SK-N-SH (cell line): ENCODE results near the gene TRAPPC8. TPM values are rescaled to one million over a fixed set of nuclear protein-coding genes. Genes with fewer than 3 reads are reported as not detected.

Source experiments
- CTCF ChIA-PET: fragments of 300-600, 350-600 bp; formaldehyde crosslinking; extraction: SDS; loops from one replicate; lab custom pipeline; 2021; lab: Yijun Ruan, JAX
- POLR2A ChIA-PET: fragments of 350-600 bp; sonication (Branson Sonifier 250); formaldehyde crosslinking; extraction: SDS; loops from one replicate; lab custom pipeline; 2020; ENCODE audit warnings: antibody characterized with exemption, inconsistent platforms; lab: Yijun Ruan, JAX
- DNase-seq: peaks from one replicate; pipeline ENCODE4 v3.0.0; 2012
- H2AFZ ChIP-seq: fragments of 200-600 bp; sonication (generic); 2 replicates; pipeline ENCODE4 v1.8.1; 2016; ENCODE audit warnings: antibody characterized with exemption, mild to moderate bottlenecking, low read depth
- H3F3A ChIP-seq: fragments of 200-600 bp; sonication (generic); replicated peaks from 2 replicates; pipeline ENCODE3; 2016; ENCODE audit warnings: antibody characterized with exemption, mild to moderate bottlenecking; ENCODE audit not compliant: insufficient read depth
- H3K27ac ChIP-seq, 2 experiments: fragments of 200-500 bp in 1 of 2; fragments of 200-600 bp in 1 of 2; sonication (Bioruptor generic) in 1 of 2; sonication (generic), shearing (Covaris generic) in 1 of 2; 2 replicates each; pipeline versions ENCODE4 v1.5.1 to v1.6.1; 2014 to 2016; ENCODE audit warnings: low read depth in 2 of 2, inconsistent platforms in 1 of 2, low read length in 1 of 2, mild to moderate bottlenecking in 1 of 2, mixed read lengths in 1 of 2
- H3K27me3 ChIP-seq: fragments of 200-600 bp; sonication (generic), shearing (Covaris generic); 2 replicates; pipeline ENCODE4 v1.6.1; 2016; ENCODE audit warnings: mixed run types; ENCODE audit not compliant: insufficient read depth
- H3K36me3 ChIP-seq, 2 experiments: fragments of 200-500 bp in 1 of 2; fragments of 200-600 bp in 1 of 2; sonication (Bioruptor generic) in 1 of 2; sonication (generic) in 1 of 2; replicated peaks in 1 of 2; 2 replicates each; pipeline versions ENCODE3 to v1.5.1; 2014 to 2016; ENCODE audit warnings: low read length in 1 of 2, mild to moderate bottlenecking in 1 of 2; ENCODE audit not compliant: insufficient read depth in 2 of 2, control insufficient read depth in 1 of 2
- H3K4me1 ChIP-seq, 2 experiments: fragments of 200-500 bp in 1 of 2; fragments of 200-600 bp in 1 of 2; sonication (Bioruptor generic) in 1 of 2; sonication (generic), shearing (Covaris generic) in 1 of 2; 2 replicates each; pipeline versions ENCODE4 v1.5.1 to v1.6.1; 2014 to 2016; ENCODE audit warnings: low read depth in 1 of 2, low read length in 1 of 2, mixed run types in 1 of 2; ENCODE audit not compliant: insufficient read depth in 2 of 2, control insufficient read depth in 1 of 2
- H3K4me2 ChIP-seq: fragments of 200-600 bp; sonication (generic), shearing (Covaris generic); 2 replicates; pipeline ENCODE4 v1.6.1; 2017; ENCODE audit warnings: mixed run types
- H3K4me3 ChIP-seq, 2 experiments: fragments of 200-500 bp in 1 of 2; fragments of 200-600 bp in 1 of 2; sonication (Bioruptor generic) in 1 of 2; sonication (generic), shearing (Covaris generic) in 1 of 2; 2 replicates each; pipeline versions ENCODE4 v1.5.1 to v1.8.1; 2014 to 2016; ENCODE audit warnings: low read depth in 2 of 2, inconsistent platforms in 1 of 2, low read length in 1 of 2, mild to moderate bottlenecking in 1 of 2, mixed read lengths in 1 of 2, moderate library complexity in 1 of 2
- H3K79me2 ChIP-seq: fragments of 200-600 bp; sonication (generic); 2 replicates; pipeline ENCODE4 v1.8.1; 2017; ENCODE audit warnings: mild to moderate bottlenecking; ENCODE audit not compliant: insufficient read depth
- H3K9ac ChIP-seq: fragments of 200-600 bp; sonication (generic); 2 replicates; pipeline ENCODE4 v1.6.1; 2017; ENCODE audit warnings: mixed run types
- H3K9me2 ChIP-seq: fragments of 200-600 bp; sonication (generic); 2 replicates; pipeline ENCODE4 v1.6.1; 2017; ENCODE audit warnings: mixed run types
- H3K9me3 ChIP-seq: fragments of 200-600 bp; sonication (generic); 2 replicates; pipeline ENCODE4 v1.6.1; 2017; ENCODE audit warnings: mixed run types, mild to moderate bottlenecking, moderate library complexity
- H4K20me1 ChIP-seq: fragments of 200-600 bp; sonication (generic); 2 replicates; pipeline ENCODE4 v1.6.1; 2017; ENCODE audit warnings: mild to moderate bottlenecking, mixed run types; ENCODE audit not compliant: insufficient read depth
- CHD2 ChIP-seq: fragments of 150-350 bp; IDR thresholded peaks from 2 replicates; pipeline ENCODE4 v1.6.1; 2018; ENCODE audit warnings: low read length; ENCODE audit not compliant: partially characterized antibody
- CTCF ChIP-seq: fragments of 200-600 bp; sonication (generic); IDR thresholded peaks from 2 replicates; pipeline ENCODE4 v1.6.1; 2017; ENCODE audit warnings: antibody characterized with exemption, mild to moderate bottlenecking, moderate library complexity
- EP300 ChIP-seq, 2 experiments: IDR thresholded peaks; 2 replicates each; pipeline versions ENCODE4 v1.4.0 to v1.6.1; 2012; ENCODE audit warnings: borderline replicate concordance in 1 of 2, low read depth in 1 of 2, low read length in 1 of 2
- FOSL2 ChIP-seq: IDR thresholded peaks from 2 replicates; pipeline ENCODE4 v1.4.0; 2012; ENCODE audit warnings: low read depth, mild to moderate bottlenecking, moderate library complexity, borderline replicate concordance
- FOXJ3 ChIP-seq: sonication (generic); formaldehyde crosslinking; IDR thresholded peaks from 2 replicates; pipeline ENCODE4 v1.5.1; 2020; ENCODE audit warnings: mild to moderate bottlenecking, missing genetic modification reagents
- FOXM1 ChIP-seq: IDR thresholded peaks from 2 replicates; pipeline ENCODE4 v1.4.0; 2012; ENCODE audit warnings: low read depth, mild to moderate bottlenecking
- GATA2 ChIP-seq: sonication (generic); formaldehyde crosslinking; IDR thresholded peaks from 2 replicates; pipeline ENCODE4 v1.5.0; 2020; ENCODE audit warnings: mild to moderate bottlenecking, missing genetic modification reagents
- NFIC ChIP-seq: IDR thresholded peaks from 2 replicates; pipeline ENCODE4 v1.4.0; 2012; ENCODE audit warnings: borderline replicate concordance
- NRF1 ChIP-seq: IDR thresholded peaks from 2 replicates; pipeline ENCODE4 v1.6.1; 2012; ENCODE audit warnings: low read depth, mild to moderate bottlenecking, low read length
- PBX3 ChIP-seq: IDR thresholded peaks from 2 replicates; pipeline ENCODE4; 2012
- POLR2AphosphoS5 ChIP-seq: IDR thresholded peaks from 2 replicates; pipeline ENCODE4 v1.6.1; 2012; ENCODE audit warnings: low read depth, low read length
- RCOR1 ChIP-seq: fragments of 150-350 bp; IDR thresholded peaks from 2 replicates; pipeline ENCODE4 v1.6.1; 2017; ENCODE audit warnings: antibody characterized with exemption, low read length
- REST ChIP-seq: IDR thresholded peaks from 2 replicates; pipeline ENCODE4 v1.6.1; 2012; ENCODE audit warnings: mild to moderate bottlenecking, low read depth, low read length, moderate library complexity
- RFX5 ChIP-seq: IDR thresholded peaks from 2 replicates; pipeline ENCODE4 v1.6.1; 2012; ENCODE audit warnings: mild to moderate bottlenecking, improper control_type of control experiment, low read length
- SIN3A ChIP-seq: IDR thresholded peaks from 2 replicates; pipeline ENCODE4 v1.6.1; 2012; ENCODE audit warnings: low read depth, mild to moderate bottlenecking, low read length, moderate library complexity, borderline replicate concordance
- SMC3 ChIP-seq: IDR thresholded peaks from 2 replicates; pipeline ENCODE4 v1.6.1; 2012; ENCODE audit warnings: low read depth, low read length, improper control_type of control experiment
- USF1 ChIP-seq: IDR thresholded peaks from 2 replicates; pipeline ENCODE4 v1.4.0; 2012; ENCODE audit warnings: low read depth, borderline replicate concordance
- YY1 ChIP-seq: IDR thresholded peaks from 2 replicates; pipeline ENCODE4 v1.4.0; 2012; ENCODE audit warnings: low read depth, mild to moderate bottlenecking
- ZBTB33 ChIP-seq: IDR thresholded peaks from 2 replicates; pipeline ENCODE4 v1.4.0; 2012; ENCODE audit warnings: low read depth, borderline replicate concordance
- WGBS: methylation state at CpG from one replicate; pipeline ENCODE4 v1.1.6; 2017; ENCODE audit warnings: low lambda C conversion rate; 5-methylcytosine and 5-hydroxymethylcytosine counted together
- polyA plus RNA-seq, 3 experiments: library from polyadenylated mRNA; depleted of rRNA; stranded (reverse); fragments of >200 nt; gene quantifications; 2 replicates each; pipeline ENCODE4 v1.2.3, GENCODE V29; 2012

Gene TRAPPC8
- polyA plus RNA-seq, 1 of the 3 experiments (the other 2 are of a cell fraction), result 14.9 TPM

GRCh38 chr18:31931886-31932240, 11.1 kb downstream of the TRAPPC8 start:
- Histone ChIP-seq H3F3A (peaks cover 14% of the 10 kb centered on the region), H3K9ac (no peak overlapping the region), H4K20me1 (peaks cover 53% of the 10 kb centered on the region), H3K4me1 (peaks cover 7 to 12% of the 10 kb centered on the region in 2 experiments; a peak in 3 of 4 replicates), H3K36me3 (peaks cover 3 to 19% of the 10 kb centered on the region in 2 experiments), H3K79me2 (peaks cover 78% of the 10 kb centered on the region), H2AFZ (no peak overlapping the region), H3K27ac (peak overlapping the region in 1 of 2 experiments; percentile 41; a peak in 2 of 4 replicates), H3K4me3 (no peak overlapping the region), H3K27me3 (no peaks in the 10 kb centered on the region), H3K9me3 (no peaks in the 10 kb centered on the region), H3K4me2 (peak overlapping the region; percentile 42; the same call in 1 of the 2 replicates), H3K9me2 (no peaks in the 10 kb centered on the region)
- no peak for DNase-seq
- ChIA-PET POLR2A (no interaction called here), CTCF (no interaction called here)
- TF ChIP-seq REST (no peak), EP300 (IDR thresholded peaks at IDR 0.05; ENCODE audit: borderline replicate concordance in 1 of 2, low read depth in 1 of 2, low read length in 1 of 2) (no peak), FOXJ3 (no peak), GATA2 (CRISPR knock-in tag) (no peak), CTCF (no peak), SMC3 (no peak), SIN3A (no peak), RCOR1 (no peak), YY1 (no peak), NRF1 (no peak), FOXM1 (no peak), RFX5 (no peak), USF1 (no peak), PBX3 (no peak), NFIC (no peak), FOSL2 (no peak), ZBTB33 (no peak), CHD2 (no peak), POLR2AphosphoS5 (no peak)
- 93% methylated on average over 6 of the region's 6 CpGs for WGBS
